T-cell (primary cell): Measurements from ENCODE around the gene SST. TPM values are rescaled to one million over a fixed set of nuclear protein-coding genes. Genes with fewer than 3 reads are reported as not detected.

Source experiments
- ATAC-seq, 4 experiments: fragments of 200-7000 bp in 3 of 4; fragments of 150-1000 bp in 1 of 4; cut with Tn5 transposase; replicated peaks in 1 of 4; 1 replicate in 3 of 4; 2 replicates in 1 of 4; pipeline ENCODE4 v1.10.0; 2021; ENCODE audit warnings: moderate library complexity in 3 of 4, mild to moderate bottlenecking in 2 of 4, moderate number of reproducible peaks in 1 of 4
- CTCF ChIA-PET, 2 donors: fragments of 300-600 bp; sonication (Branson Sonifier 250); formaldehyde crosslinking; loops; one replicate each; lab custom pipeline; 2022; ENCODE audit warnings: antibody characterized with exemption in 2 of 2; lab: Charles Lee
- POLR2A ChIA-PET, 2 donors: fragments of 300-600 bp; sonication (Branson Sonifier 250); formaldehyde crosslinking; loops; one replicate each; lab custom pipeline; 2022; ENCODE audit warnings: antibody characterized with exemption in 2 of 2; lab: Charles Lee
- DNase-seq, 35 experiments: peaks; one replicate each; pipeline versions ENCODE4 v3.0.0 to v3.0.0-alpha.2; 2013 to 2023
- H3K27ac ChIP-seq: one replicate; pipeline ENCODE4 v1.5.1; 2013; ENCODE audit warnings: low read length
- H3K27me3 ChIP-seq, 2 experiments: replicated peaks in 1 of 2; 1 replicate in 1 of 2; 2 replicates in 1 of 2; pipeline versions ENCODE4 v1.6.1 to v1.7.0; 2013; ENCODE audit warnings: low read length in 1 of 2, mixed read lengths in 1 of 2; ENCODE audit not compliant: control insufficient read depth in 2 of 2, insufficient read depth in 2 of 2; ENCODE audit errors: extremely low read depth in 1 of 2
- H3K36me3 ChIP-seq, 2 donors: 1 replicate in 1 of 2; 2 replicates in 1 of 2; pipeline versions ENCODE4 v1.6.1 to v1.7.0; 2013; ENCODE audit warnings: low read length in 1 of 2; ENCODE audit not compliant: control insufficient read depth in 2 of 2, insufficient read depth in 1 of 2; ENCODE audit errors: extremely low read depth in 1 of 2
- H3K4me1 ChIP-seq, 2 experiments: 1 replicate in 1 of 2; 2 replicates in 1 of 2; pipeline versions ENCODE4 v1.6.1 to v1.7.0; 2013; ENCODE audit warnings: low read length in 2 of 2, mixed read lengths in 1 of 2; ENCODE audit not compliant: insufficient read depth in 2 of 2, control insufficient read depth in 1 of 2; ENCODE audit errors: extremely low read depth in 1 of 2
- H3K4me3 ChIP-seq, 2 donors: 1 replicate in 1 of 2; 2 replicates in 1 of 2; pipeline versions ENCODE4 v1.5.1 to v1.7.0; 2013; ENCODE audit warnings: mild to moderate bottlenecking in 2 of 2, low read length in 1 of 2, moderate library complexity in 1 of 2; ENCODE audit not compliant: control insufficient read depth in 1 of 2; ENCODE audit errors: extremely low read depth in 1 of 2
- H3K9me3 ChIP-seq: 2 replicates; pipeline ENCODE4 v1.7.0; 2013
- H3K27ac Mint-ChIP-seq, 2 donors: one replicate each; pipeline ENCODE4 v1.8.0; 2020 to 2021; ENCODE audit warnings: mild to moderate bottlenecking in 2 of 2, mixed read lengths in 2 of 2
- H3K27me3 Mint-ChIP-seq, 2 donors: one replicate each; pipeline ENCODE4 v1.8.0; 2021 to 2022; ENCODE audit warnings: mixed read lengths in 2 of 2
- H3K36me3 Mint-ChIP-seq: one replicate; pipeline ENCODE4 v1.8.0; 2021; ENCODE audit warnings: mixed read lengths
- H3K4me1 Mint-ChIP-seq, 3 donors: one replicate each; pipeline ENCODE4 v1.8.0; 2020 to 2022; ENCODE audit warnings: mixed read lengths in 3 of 3, mild to moderate bottlenecking in 1 of 3
- H3K4me3 Mint-ChIP-seq, 3 donors: one replicate each; pipeline ENCODE4 v1.8.0; 2020 to 2022; ENCODE audit warnings: mild to moderate bottlenecking in 3 of 3, mixed read lengths in 3 of 3, moderate library complexity in 3 of 3
- H3K9me3 Mint-ChIP-seq, 3 donors: one replicate each; pipeline ENCODE4 v1.8.0; 2020 to 2022; ENCODE audit warnings: mixed read lengths in 3 of 3
- WGBS: methylation state at CpG from one replicate; pipeline ENCODE4 v1.1.5; 2013; ENCODE audit warnings: missing lambda C conversion rate; ENCODE audit not compliant: insufficient coverage; 5-methylcytosine and 5-hydroxymethylcytosine counted together
- total RNA-seq, 35 experiments: library from RNA in 6 of 35; stranded (reverse) in 6 of 35; fragments of 120-200 nt in 1 of 35; gene quantifications; one replicate each; pipeline versions ENCODE4 v1.2.1 to v1.2.4 and lab custom pipeline; 2013 to 2026

SST gene
- total RNA-seq, 5 donors from 2014 or later (not counting 1 experiment from before 2014, with no cell fraction given), result not detected

- Mint-ChIP-seq H3K4me1 (peaks cover 13 to 16% (median 15%) of the 10 kb centered on the region in 3 donors), H3K27ac (peak overlapping the region; percentile 3 to 73), H3K4me3 (no peak overlapping the region), H3K27me3 (peaks cover 0 to 3% of the 10 kb centered on the region in 2 donors), H3K36me3 (no peaks in the 10 kb centered on the region), H3K9me3 (no peaks in the 10 kb centered on the region)
- Histone ChIP-seq H3K4me3 (no peak overlapping the region), H3K27me3 (no peaks in the 10 kb centered on the region), H3K9me3 (no peaks in the 10 kb centered on the region), H3K36me3 (no peaks in the 10 kb centered on the region), H3K27ac (no peak overlapping the region), H3K4me1 (peaks cover 0 to 5% of the 10 kb centered on the region in 2 experiments)
- POLR2A ChIA-PET, result interaction anchor here in 1 of 2 donors (0.5 kb wide), 1 partner anchor 493 kb away, joined by 3 read pairs; no protein-coding TSS in a partner anchor
- no CpG with 5 or more reads among the region's 2 CpGs for WGBS
- ATAC-seq (peak; percentile 34 to 84 (median 56)), DNase-seq (peak in 2 of 35 experiments; percentile 8 to 53)
- CTCF ChIA-PET, result interaction anchor here (0.8 to 2.3 kb wide), 6 partner anchors 26 to 1088 kb away, joined by 3 to 22 read pairs (median 6); no protein-coding TSS in a partner anchor
Observed at GRCh38 chr3:187713504-187713903, 43.3 kb upstream of the SST start.

- Histone ChIP-seq H3K36me3 (no peaks in the 10 kb centered on the region), H3K27me3 (no peaks in the 10 kb centered on the region), H3K4me1 (peaks cover 0 to 5% of the 10 kb centered on the region in 2 experiments), H3K27ac (no peak overlapping the region), H3K9me3 (no peaks in the 10 kb centered on the region), H3K4me3 (no peak overlapping the region)
- Mint-ChIP-seq H3K9me3 (no peaks in the 10 kb centered on the region), H3K27me3 (no peaks in the 10 kb centered on the region), H3K4me1 (peaks cover 8 to 11% (median 10%) of the 10 kb centered on the region in 3 donors), H3K27ac (no peak overlapping the region), H3K4me3 (no peak overlapping the region), H3K36me3 (no peaks in the 10 kb centered on the region)
- DNase-seq (no peak), ATAC-seq (no peak)
- ChIA-PET POLR2A (no interaction called here), CTCF (interaction anchor here in 1 of 2 donors (0.9 kb wide), 1 partner anchor 11 kb away, joined by 3 read pairs; no protein-coding TSS in a partner anchor)
- WGBS, result 80% methylated on average over 4 of the region's 4 CpGs
Observed at GRCh38 chr3:187709155-187709554, 39.0 kb upstream of the SST start.

- no peaks in the 10 kb centered on the region for H3K27me3 Mint-ChIP-seq
- no peaks in the 10 kb centered on the region for H3K36me3 Mint-ChIP-seq
- H3K9me3 Mint-ChIP-seq, result no peaks in the 10 kb centered on the region
- H3K4me1 Mint-ChIP-seq, result peaks cover 4 to 7% (median 5%) of the 10 kb centered on the region in 3 donors
- no peak for ATAC-seq
- Histone ChIP-seq H3K4me3 (no peak overlapping the region), H3K4me1 (peaks cover 0 to 2% of the 10 kb centered on the region in 2 experiments), H3K9me3 (no peaks in the 10 kb centered on the region), H3K36me3 (no peaks in the 10 kb centered on the region), H3K27me3 (no peaks in the 10 kb centered on the region), H3K27ac (no peak overlapping the region)
- POLR2A ChIA-PET, result interaction anchor here in 1 of 2 donors (0.6 kb wide), 1 partner anchor 305 kb away, joined by 4 read pairs; no protein-coding TSS in a partner anchor
- CTCF ChIA-PET, result no interaction called here
- H3K4me3 Mint-ChIP-seq, result no peak overlapping the region
- DNase-seq, result no peak
- H3K27ac Mint-ChIP-seq, result no peak overlapping the region
Observed at GRCh38 chr3:187708696-187709095, 38.5 kb upstream of the SST start.

GRCh38 chr3:187706971-187707370, 36.8 kb upstream of the SST start:
- Histone ChIP-seq H3K27ac (no peak overlapping the region), H3K27me3 (no peaks in the 10 kb centered on the region), H3K4me1 (no peaks in the 10 kb centered on the region), H3K9me3 (no peaks in the 10 kb centered on the region), H3K36me3 (no peaks in the 10 kb centered on the region), H3K4me3 (no peak overlapping the region)
- CTCF ChIA-PET, result interaction anchor here in 1 of 2 donors (0.6 to 1.2 kb wide), 2 partner anchors 11 to 515 kb away, joined by 3 to 4 read pairs; no protein-coding TSS in a partner anchor
- Mint-ChIP-seq H3K27ac (no peak overlapping the region), H3K4me1 (no peaks in the 10 kb centered on the region), H3K27me3 (no peaks in the 10 kb centered on the region), H3K9me3 (no peaks in the 10 kb centered on the region), H3K36me3 (no peaks in the 10 kb centered on the region), H3K4me3 (no peak overlapping the region)
- ATAC-seq, result no peak
- POLR2A ChIA-PET, result no interaction called here
- no peak for DNase-seq
- WGBS, result 80% methylated on average over 2 of the region's 2 CpGs

- Mint-ChIP-seq H3K36me3 (no peaks in the 10 kb centered on the region), H3K27ac (no peak overlapping the region), H3K4me1 (no peaks in the 10 kb centered on the region), H3K9me3 (no peaks in the 10 kb centered on the region), H3K4me3 (no peak overlapping the region), H3K27me3 (no peaks in the 10 kb centered on the region)
- ATAC-seq (no peak), DNase-seq (no peak)
- peaks cover 0 to 1% of the 10 kb centered on the region in 2 experiments for H3K27me3 ChIP-seq
- ChIA-PET CTCF (interaction anchor here in 1 of 2 donors (1.4 kb wide), 1 partner anchor 386 kb away, joined by 3 read pairs; no protein-coding TSS in a partner anchor), POLR2A (no interaction called here)
- H3K4me1 ChIP-seq, result no peaks in the 10 kb centered on the region
- H3K27ac ChIP-seq, result no peak overlapping the region
- H3K36me3 ChIP-seq, result no peaks in the 10 kb centered on the region
- H3K4me3 ChIP-seq, result no peak overlapping the region
- H3K9me3 ChIP-seq, result no peaks in the 10 kb centered on the region
Observed at GRCh38 chr3:187705164-187705563, 35.0 kb upstream of the SST start.

GRCh38 chr3:187702507-187703033, 32.4 kb upstream of the SST start, which contains the start of gene RTP2:
RTP2 (minus strand) TSS chr3:187702557; CDS start chr3:187702128, 429 bp downstream.
- no peaks in the 10 kb centered on the region for H3K36me3 ChIP-seq
- Mint-ChIP-seq H3K4me1 (no peaks in the 10 kb centered on the region), H3K27me3 (peaks cover 0 to 4% of the 10 kb centered on the region in 2 donors), H3K36me3 (no peaks in the 10 kb centered on the region), H3K9me3 (no peaks in the 10 kb centered on the region), H3K27ac (no peak within 1 kb of the TSS), H3K4me3 (no peak within 1 kb of the TSS)
- H3K9me3 ChIP-seq, result no peaks in the 10 kb centered on the region
- H3K27ac ChIP-seq, result no peak within 1 kb of the TSS
- no peak for ATAC-seq
- ChIA-PET CTCF (interaction anchor here (0.6 to 1.9 kb wide), 6 partner anchors 8 to 386 kb away, joined by 3 to 7 read pairs (median 3); no protein-coding TSS in a partner anchor), POLR2A (no interaction called here)
- no peaks in the 10 kb centered on the region for H3K4me1 ChIP-seq
- no peak for DNase-seq
- peaks cover 0 to 14% of the 10 kb centered on the region in 2 experiments for H3K27me3 ChIP-seq
- H3K4me3 ChIP-seq, result no peak within 1 kb of the TSS
- 100% methylated on average over 2 of the region's 4 CpGs for WGBS
